Measurements from ENCODE around the gene SUPT20HL2. TPM values are rescaled to one million over a fixed set of nuclear protein-coding genes. Genes with fewer than 3 reads are reported as not detected.

SUPT20HL2 gene
- total RNA-seq = not detected

DNA sequence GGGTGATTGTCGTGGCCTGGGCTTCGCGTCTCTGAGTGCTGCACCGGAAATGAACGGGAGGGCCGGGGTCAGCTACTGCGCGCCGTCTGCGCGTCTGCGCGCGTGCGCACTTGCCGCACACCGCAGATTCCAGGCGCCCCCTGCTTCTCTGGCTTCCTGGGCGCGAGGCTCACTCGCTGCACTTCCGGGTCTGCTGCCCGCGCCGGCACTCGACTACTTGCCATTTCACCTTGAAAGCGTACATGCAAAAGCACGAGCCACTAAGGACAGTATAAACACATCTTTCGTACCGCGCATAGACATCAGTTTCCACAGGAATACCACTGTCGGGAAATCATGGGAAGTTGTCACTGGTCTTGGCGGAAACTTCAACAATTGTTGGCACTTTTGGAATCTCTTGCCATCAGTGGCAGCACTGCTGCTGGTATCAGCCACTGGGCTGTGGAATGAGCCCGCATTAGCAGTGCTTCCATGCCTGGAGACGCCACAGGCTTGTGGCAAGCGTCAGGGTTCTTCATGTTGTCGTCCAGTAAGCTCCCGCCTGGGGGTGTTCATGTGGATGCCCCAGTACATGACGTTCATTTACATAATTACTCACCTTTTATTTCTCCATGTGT lies at the start of gene SUPT20HL2:
Gene SUPT20HL2, minus strand, starts transcription at position 51 of the 617 bp plus-strand sequence. CDS start 754 bp downstream, outside the sequence.
- TF ChIP-seq, protein P1, sequence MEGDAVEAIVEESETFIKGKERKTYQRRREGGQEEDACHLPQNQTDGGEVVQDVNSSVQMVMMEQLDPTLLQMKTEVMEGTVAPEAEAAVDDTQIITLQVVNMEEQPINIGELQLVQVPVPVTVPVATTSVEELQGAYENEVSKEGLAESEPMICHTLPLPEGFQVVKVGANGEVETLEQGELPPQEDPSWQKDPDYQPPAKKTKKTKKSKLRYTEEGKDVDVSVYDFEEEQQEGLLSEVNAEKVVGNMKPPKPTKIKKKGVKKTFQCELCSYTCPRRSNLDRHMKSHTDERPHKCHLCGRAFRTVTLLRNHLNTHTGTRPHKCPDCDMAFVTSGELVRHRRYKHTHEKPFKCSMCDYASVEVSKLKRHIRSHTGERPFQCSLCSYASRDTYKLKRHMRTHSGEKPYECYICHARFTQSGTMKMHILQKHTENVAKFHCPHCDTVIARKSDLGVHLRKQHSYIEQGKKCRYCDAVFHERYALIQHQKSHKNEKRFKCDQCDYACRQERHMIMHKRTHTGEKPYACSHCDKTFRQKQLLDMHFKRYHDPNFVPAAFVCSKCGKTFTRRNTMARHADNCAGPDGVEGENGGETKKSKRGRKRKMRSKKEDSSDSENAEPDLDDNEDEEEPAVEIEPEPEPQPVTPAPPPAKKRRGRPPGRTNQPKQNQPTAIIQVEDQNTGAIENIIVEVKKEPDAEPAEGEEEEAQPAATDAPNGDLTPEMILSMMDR (IDR thresholded peaks at IDR 0.05; ENCODE audit: low read depth) = no peak

- TF ChIP-seq, protein P1 (IDR thresholded peaks at IDR 0.05; ENCODE audit: low read depth) = no peak
Measured at GRCh38 chrX:24360272-24360671, 46.4 kb upstream of the SUPT20HL2 start, which contains the start of gene SUPT20HL1. SUPT20HL1 (plus strand) TSS chrX:24360639; CDS start chrX:24362761, 2,122 bp downstream.

DNA sequence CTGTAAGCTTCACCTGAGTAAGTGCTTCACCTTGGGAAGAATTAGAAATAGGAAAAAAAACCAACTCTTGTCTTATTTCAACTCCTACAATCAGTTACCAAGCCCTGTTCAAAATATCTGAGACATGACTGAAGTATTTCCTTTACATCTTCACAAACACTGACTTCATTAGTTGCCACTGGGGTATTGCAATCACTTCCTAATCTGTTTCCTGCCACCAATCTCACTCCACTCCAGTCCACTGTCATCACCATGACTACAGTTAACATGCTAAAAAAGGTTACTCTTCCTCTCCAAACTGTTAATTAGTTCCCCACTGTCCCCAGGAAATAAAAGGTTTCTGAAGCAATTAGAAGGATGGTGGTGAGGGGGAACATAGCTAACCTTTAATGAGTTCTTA lies 43.2 kb upstream of the SUPT20HL2 start:
- TF ChIP-seq, protein P1 (IDR thresholded peaks at IDR 0.05; ENCODE audit: low read depth) = no peak

GRCh38 chrX:24355095-24355494 lies 41.2 kb upstream of the SUPT20HL2 start:
- TF ChIP-seq, protein P1 (IDR thresholded peaks at IDR 0.05; ENCODE audit: low read depth) = no peak

GRCh38 chrX:24350217-24350616 lies 36.3 kb upstream of the SUPT20HL2 start:
- TF ChIP-seq, protein P1 (IDR thresholded peaks at IDR 0.05; ENCODE audit: low read depth) = no peak

DNA sequence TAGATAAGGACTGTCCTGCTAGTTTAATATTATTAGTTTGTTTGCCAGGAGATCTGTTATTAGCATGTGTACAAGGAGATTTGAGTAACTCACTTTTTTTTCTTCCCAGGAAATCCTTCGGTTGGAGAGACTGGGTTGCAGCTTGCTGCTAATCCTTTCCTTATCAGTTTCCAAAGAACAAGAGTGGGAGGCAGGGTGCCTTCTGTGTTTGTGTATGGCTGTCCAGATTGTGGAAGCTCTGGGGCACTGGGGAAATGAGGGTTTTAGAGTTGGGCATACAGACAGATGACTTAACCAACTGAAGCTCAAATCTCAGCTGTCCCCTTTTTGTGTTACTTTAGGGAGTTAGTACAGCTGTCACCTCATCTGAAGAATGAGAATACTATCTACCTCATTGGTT lies 34.0 kb upstream of the SUPT20HL2 start:
- TF ChIP-seq, protein P1 (IDR thresholded peaks at IDR 0.05; ENCODE audit: low read depth) = no peak

DNA sequence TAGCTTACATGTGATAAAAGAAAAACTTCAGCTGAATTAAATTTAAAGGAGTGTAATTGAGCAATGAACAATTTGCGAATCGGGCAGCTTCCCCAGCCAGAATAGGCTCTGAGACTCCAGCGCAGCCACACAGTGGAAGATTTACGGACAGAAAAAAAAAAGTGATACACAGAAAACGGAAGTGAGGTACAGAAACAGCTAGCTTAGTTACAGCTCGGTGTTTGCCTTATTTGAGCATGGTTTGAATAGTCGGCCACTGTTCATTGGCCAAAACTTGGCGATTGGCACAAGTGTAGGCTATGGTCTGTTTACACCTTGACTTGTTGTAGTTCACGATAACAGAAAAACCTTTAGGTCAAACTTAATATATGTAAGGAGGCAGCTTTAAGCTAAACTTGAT lies 29.9 kb upstream of the SUPT20HL2 start:
- TF ChIP-seq, protein P1 (IDR thresholded peaks at IDR 0.05; ENCODE audit: low read depth) = no peak

Data from subcutaneous adipose tissue (tissue), 4 donors.